ENCODE data around the gene TBC1D20.

The TBC1D20 gene

DNA sequence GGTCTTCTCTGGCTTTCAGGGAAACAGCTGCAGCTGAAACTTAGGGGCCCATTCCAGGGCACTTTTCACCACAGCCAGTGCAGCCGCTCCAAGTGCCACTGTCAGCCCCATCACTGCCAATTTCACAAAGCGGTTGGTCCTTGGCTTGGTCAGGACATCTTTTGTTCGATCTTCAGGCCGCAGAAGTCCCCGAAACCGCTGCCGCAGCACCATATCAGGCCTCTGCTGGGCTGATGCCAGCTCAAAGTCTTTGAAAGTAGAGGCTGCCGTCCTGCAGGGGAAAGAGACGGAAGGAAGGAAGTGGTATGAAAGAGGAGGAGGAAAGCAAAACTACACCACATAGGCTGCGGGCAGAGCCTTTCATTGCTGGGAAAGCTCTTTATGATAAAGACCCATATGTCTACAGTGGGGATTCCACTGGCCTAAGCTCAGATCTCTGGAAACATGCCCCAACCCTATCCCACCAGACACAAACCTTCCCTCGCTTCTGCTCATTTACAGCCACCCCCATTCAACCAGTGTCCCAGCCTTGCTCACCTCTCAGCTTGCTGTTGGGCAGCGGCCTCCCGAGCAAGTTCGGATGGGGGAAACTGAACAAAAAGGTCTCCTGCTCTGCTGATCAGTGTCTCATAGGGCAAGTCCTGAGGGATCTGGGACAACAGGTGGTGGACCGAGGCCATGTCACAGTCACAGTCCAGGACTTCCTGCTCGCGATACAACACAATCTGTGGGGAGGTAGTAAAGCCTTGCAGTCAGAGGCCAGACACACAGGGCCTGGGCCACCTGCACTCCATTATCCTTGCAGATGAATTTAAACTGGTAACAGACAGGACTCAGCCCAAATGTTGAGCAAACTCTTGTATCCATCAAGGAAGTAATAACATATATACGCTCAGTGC is 23.5 kb downstream of the TBC1D20 start:
- no peak for DNase-seq

DNA sequence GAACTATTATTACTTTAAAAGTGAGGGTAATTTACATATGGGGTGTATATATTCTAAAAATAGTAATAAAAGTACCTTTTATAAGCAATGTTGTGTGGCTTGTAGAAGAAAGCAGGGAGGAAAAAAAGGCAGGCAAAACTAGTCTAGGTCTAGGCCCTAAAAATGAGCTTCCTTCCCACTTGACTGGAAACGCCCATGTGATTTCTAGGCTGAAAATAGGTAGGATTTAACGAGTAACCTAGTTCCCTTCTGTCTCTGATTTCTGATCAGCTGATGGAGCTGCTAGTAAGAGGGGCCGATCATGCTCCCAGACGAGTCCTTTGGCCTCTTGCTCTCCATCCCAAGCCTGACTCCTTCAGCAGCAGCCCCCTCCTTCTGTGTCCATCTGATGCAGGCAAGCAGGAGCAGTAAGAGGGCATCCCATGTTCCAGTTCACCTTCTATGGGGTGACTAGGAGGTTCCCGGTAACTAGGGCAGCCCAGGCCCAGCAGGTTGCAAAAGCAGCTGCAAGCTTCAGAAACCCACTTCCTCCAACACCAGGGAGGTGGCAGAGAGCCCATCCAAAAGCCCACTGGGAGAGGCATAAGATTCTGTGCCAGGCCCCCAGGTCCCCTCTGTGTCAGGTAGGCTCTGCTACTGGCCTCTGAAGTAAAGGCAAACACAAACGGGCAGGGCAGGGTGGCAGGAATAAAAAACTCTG is 24.4 kb downstream of the TBC1D20 start:
- DNase-seq, result no peak

DNA sequence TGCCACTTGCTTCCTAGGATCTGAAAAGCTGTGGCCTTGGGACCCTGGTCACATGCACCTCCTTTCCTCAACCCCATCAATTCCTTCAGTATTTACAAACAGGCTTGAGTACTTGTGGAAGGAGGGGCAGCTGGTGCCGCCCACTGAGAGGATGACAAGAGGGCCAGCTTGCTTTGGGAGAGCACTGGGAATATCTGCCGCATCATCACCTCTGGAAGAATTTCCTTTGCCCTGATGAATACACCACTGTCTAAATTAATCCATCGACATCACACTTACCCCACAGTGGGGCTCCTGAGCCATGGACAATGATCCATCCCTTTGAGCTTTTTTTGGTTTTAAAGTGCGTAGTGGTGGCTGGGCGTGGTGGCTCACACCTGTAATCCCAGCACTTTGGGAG is 25.9 kb downstream of the TBC1D20 start:
- no peak for DNase-seq

DNA sequence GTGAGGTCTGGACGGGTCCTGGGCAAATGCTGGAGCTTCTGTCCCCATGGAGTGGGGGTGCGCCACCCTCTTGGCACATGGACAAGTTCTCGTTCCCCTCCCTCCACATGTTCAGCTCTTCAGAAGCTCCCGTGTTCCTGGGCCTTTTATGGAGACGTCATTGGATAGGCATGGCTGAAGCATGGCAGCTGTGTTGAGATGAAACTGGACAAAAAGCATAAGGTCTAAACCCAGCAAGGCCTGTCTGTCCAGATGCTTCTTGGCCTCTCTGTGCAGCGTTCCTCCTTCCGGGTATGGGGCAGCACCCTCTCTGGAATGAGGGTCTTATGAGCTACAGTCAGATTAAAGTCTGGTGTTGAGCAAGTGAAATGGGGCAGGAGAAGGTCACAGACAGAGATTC is 26.8 kb downstream of the TBC1D20 start:
- no peak for DNase-seq

DNA sequence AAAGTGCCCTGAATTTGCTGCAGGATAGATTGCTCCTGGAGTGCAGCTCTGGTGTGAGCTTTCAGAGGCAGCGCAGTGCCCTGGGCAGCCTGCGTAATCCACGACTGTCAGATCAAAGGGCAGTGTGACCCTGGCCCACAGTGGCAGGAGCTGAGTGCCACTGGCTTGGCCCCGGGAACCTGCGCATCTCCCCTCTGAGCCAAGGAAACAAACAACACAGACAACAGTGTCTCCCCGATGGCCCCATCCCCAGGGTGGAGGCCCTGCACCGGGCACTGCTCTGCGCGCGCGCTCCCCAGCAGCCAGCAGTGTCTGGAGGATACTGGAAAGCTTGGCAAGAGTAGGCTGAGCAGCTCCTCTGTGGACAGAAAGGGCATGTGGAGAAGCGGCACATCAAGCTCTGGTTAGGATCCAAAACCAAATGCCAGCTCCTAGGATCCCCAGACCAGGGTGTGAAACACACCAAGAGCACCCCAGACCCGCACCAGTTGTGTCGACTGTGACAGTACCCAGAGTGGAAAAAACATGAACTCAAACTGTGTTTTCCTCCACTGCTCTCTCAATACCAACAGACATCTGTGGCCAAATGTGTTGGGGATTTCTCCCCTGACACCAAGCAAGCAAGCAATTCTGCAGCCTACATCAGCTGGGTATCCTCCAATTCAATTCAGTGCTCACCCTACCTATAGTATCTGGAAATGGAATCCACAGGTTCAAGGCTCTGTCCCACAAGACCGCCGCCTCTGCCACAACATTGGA is 27.5 kb downstream of the TBC1D20 start:
- no peak for DNase-seq

DNA sequence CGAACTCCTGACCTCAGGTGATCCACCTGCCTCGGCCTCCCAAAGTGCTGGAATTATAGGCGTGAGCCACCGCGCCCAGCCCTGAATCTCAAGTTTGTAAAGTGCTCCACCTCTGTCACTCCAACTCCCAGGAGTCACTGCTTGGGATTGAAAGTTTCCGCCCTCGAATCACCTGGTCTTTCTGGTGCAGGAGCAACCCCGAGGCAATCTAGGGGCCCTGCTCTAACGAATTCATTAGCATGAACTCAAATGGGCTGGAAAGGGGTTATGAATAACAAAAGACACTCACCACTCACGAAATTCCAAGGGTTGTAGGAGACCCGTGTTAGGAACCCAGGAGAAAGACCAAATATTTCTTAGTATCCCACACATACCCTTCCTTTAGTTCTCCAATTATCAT is 28.1 kb downstream of the TBC1D20 start:
- no peak for DNase-seq

DNA sequence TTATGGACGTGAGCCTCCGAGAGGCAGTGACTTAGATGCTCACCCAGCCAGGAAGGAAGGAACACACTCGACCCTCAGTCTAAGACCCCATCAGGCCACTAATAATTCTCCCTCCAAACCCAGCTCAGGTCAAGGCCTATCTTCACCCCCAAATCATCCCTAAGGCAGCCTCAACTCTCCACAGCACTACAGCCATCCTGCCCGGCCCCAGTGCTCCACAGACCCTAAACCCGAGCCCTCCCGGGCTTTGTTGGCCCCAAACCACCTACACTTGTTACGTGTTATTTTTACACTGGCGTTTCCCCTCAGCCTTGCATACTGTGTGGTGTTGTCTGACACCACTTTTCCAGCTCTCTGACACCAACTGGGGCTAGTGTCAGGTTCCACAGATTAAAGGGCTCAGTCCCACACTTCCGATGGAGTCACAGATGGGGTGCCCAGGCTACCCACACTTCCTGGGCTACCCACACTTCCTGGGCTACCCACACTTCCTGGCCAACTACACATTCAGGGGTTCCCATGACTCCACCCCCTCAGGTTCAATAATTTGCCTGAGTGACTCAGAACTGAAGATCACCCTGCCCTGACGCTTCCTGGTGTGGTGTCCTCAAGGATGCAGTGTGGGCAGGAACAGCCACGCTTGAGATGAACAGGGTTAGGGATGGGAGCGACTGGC is 28.9 kb downstream of the TBC1D20 start:
- no peak for DNase-seq

DNA sequence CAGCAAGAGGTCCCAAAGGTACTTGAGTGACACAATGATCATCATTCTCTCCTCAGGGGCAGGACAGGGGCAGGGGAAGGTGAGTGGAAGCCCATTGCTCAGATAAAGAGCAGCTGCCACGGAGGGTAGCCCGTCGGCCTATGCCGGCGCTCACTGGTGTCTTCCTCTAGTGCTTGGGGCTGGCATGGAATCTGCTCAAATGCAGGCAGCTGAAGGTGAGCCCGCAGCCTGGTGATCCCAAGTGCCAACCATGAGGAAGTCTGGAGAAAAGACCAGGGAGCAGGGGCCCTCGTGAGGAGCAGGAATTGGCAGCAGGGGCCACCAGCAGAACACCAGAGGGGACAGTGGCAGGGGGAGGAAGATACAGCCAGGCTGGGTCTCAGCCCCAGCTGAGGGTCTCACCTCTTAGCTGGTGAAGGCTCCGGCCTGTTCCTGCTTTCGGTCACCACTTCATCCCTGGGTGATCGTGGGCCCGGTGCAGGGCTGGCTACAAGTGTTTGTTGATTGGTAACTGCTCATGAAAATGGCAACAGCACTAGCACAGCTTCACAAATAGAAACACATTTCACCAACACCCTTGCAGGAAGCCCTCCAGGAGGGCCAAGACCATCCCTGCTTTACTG is 29.5 kb downstream of the TBC1D20 start:
- no peak for DNase-seq

DNA sequence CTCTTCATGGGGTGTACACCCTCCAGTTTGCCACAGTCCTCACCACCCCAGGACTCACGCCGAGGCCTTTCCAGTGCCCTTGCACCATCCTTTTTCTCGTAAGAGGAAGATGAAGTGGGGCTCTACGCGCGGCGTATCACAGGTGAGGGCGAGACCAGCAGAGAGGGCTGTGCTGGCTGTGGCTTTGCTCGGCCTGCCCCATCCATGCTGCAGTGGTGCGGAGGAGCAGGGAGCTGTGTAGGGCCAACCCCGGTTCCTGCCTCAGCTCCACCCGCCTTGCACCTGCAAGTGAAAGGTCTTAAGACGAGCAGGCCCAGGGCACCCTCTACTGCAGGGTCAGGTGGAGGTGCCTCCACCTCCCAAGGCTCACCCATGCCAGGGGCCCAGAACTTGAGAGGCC is 30.1 kb downstream of the TBC1D20 start:
- DNase-seq, result no peak

DNA sequence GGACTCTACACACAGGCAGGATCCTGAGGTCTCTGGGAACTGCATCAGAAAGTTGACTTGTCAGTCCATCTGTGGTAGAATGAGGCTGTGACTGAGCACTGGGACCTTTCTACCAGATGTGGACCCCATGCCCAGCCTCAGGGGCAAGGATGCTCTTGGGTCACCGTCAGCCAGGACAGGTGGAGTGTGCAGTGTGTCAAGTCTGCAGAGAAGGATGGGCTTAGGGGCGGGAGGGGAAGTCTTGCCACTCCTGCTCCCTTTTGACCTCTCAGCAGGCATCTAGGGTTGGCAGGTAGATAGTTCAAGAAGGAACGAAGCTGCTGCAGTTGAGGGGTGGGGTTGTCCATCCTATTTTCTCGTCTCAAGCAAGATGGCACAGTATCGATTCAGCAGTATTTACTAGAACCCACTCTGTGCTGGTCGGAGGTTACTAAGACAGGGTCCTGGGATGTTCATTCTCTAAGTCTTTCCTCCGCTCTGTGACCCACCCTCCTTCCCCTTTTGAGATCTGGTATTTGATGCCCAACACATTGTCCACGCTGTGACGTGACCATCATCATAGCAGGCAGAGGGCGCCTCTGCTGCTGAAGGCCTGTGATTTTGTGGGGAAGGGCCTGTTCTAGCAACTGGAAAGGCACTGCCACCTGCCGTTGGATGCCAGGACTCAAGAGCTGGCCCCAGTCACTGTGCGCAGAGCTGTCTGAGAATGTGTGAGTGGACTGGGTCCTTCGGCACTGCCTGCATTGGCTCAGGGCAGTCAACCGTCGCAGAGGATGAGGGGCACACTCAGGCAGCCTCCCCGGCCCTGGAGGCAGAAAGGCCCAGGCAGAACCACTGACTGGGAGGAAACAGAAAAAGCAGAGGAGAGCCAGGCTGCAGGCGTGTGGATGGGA is 31.1 kb downstream of the TBC1D20 start:
- peak; percentile 8 to 88 (median 70) for DNase-seq

DNA sequence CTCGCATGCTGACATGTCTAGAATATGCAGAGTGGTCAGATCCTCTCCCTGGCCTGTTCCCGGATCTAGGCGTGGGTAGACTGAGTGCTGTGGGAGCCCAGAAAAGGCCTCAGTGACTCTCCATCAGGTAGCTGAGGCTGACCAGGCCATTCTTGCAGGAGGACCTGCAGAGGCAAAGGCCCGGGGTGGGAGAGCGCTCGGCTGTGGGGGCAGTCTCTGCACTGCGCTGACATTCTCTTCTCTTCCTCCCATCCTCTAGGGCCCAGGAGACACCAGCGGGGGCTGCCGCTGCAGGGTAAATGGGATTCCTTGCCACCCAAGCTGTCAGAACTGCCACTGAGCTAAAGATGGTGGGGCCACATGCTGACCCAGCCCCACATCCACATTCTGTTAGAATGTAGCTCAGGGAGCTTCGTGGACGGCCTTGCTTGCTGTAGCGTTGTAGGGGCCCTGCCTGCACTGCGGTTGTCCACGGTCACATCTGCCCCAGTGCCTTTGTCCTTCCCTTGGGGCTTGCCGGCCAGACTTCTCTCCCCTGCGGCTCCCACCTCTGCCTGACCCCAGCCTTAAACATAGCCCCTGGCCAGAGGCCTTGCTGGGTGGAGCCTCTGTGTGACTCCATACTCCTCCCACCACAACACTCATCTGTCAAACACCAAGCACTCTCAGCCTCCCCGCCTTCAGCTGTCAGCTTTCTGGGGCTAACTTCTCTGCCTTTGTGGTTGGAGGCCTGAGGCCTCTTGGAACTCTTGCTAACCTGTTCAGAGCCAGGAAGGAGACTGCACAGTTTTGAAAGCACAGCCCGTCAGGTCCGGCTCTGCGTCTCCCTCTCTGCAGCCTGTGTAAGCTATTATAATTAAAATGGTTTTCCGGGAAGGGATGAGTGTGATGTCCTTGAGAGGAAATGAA is 32.0 kb downstream of the TBC1D20 start:
- DNase-seq, result no peak

DNA sequence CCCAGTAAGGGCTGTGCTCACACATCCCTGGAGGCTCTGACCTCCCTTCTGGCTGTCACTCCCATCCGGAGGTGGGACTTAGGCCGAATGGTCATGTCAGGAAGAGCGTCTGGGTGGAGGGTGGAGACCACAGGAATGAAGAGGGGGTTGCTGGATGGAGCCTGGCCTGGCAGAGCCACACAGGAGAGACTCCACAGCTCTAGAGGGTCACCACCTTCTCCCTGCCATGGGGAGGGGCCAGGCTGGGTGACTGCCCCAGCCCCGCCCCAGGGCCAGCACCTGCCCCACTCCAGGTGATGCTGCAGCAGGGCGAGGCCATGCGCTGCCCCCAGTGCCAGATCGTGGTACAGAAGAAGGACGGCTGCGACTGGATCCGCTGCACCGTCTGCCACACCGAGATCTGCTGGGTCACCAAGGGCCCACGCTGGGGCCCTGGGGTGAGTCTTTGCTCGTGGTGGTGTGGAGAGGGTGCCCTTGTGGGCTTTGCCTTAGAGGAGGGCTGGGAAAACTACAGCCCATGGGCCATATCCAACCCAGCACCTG is 33.6 kb downstream of the TBC1D20 start:
- no peak for DNase-seq

DNA sequence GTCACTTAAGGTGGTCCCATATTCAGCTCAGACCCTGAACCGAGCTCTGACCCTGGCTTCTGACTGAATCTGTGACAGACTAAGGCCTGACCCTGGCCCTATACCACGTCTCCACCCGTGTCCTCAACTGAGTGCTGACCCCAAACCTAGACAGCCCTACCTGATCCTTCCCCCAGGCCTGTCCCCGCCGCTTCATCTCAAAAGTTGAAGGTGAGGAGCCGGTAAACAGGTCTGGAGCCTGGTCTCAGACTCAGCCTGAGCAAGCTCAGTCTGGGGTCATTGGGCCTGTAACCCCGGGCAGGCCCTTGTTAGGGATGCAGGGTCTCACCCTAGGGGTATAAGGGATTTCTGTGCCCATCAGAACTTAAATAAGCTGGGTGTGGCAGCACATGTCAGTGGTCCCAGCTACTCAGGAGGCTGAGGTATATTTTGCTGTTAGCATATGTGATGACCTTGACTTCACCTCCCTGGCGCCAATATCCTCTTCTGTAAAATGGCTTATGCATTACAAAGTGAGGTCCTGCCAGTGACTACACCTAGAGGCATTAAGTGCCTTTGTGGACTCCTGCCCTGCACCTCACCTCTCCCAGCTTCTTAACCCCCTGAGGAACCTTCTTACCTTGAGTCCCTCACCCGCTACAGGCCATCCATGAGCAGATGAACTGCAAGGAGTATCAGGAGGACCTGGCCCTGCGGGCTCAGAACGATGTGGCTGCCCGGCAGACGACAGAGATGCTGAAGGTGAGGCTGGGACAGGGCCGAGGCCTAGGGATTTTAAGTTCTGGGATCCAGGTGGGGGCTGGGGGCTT is 34.3 kb downstream of the TBC1D20 start:
- DNase-seq, result no peak

DNA sequence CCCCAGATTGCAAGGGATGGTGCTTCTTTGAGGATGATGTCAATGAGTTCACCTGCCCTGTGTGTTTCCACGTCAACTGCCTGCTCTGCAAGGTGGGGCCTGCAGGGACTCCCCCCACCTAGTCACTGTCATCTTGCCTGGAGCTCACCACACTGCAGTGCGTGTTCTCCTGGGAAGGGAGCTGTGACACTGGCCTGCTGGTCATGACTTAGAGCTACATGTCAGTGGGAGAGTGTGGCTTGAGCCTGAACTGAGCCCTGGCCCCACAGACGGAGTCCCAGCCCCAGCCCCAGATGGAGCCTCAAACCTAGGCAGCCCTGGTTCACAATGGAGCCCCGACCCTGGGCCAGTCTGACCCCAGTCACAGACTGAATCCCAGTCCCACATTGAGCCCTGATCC is 34.9 kb downstream of the TBC1D20 start:
- no peak for DNase-seq

DNA sequence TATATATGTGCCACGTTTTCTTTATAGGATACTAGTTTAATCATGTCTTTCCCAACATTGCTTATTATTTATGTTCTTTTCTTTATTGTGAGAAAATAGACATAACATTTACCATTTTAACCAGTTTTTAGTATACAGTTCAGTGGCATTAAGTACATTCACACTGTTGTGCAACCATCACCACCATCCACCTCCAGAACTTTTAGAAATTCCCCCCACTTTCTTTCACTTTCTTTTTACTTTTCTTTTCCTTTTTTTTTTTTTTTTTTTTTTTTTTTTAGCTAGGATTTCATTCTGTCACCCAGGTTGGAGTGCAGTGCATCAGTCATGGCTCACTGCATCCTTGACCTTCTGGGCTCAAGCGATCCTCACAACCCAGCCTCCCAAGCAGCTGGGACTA is 35.8 kb downstream of the TBC1D20 start:
- DNase-seq, result no peak

DNA sequence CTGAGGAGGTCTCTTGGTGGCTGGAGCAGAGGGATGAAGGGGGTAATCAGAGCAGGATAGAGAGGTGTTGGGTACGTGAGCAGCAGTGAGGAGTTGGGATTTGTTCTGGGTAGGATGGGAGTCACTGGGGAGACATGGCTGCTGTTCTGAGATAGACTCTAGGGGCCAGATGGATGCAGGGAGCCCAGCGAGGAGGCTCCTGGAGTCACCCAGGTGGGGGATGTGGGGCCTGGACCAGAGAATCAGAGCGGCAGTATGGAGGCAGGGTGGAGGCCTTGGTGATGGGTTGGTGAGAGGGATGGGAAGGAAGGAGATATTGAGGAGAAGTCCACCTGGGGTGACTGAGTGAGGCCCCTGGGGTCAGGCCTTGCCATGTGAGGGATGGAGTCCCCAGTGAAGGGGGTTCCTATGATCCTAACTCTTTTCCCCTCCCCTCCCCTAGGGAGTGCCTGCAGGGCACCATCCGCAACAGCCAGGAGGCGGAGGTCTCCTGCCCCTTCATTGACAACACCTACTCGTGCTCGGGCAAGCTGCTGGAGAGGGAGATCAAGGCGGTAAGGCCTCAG is 40.6 kb downstream of the TBC1D20 start:
- DNase-seq, result no peak
